H1 (cell line): Measurements from ENCODE around the gene GYS2. TPM values are rescaled to one million over a fixed set of nuclear protein-coding genes. Genes with fewer than 3 reads are reported as not detected.

ENCODE experiments used
- CTCF ChIA-PET: fragments of 300-600 bp; sonication (Branson Sonifier 250); formaldehyde crosslinking; loops from one replicate; lab custom pipeline; 2021; ENCODE audit not compliant: partially characterized antibody; lab: Charles Lee
- POLR2A ChIA-PET: fragments of 300-600 bp; sonication (Branson Sonifier 250); formaldehyde crosslinking; loops from one replicate; lab custom pipeline; 2021; ENCODE audit warnings: inconsistent platforms; ENCODE audit not compliant: partially characterized antibody; lab: Charles Lee
- DNase-seq, 2 experiments: peaks; one replicate each; pipeline versions ENCODE4 v3.0.0 to v3.0.0-alpha.2; 2010 to 2022; ENCODE audit warnings: low spot score in 2 of 2, low read depth in 1 of 2, mixed read lengths in 1 of 2
- FAIRE-seq: peaks from 2 replicates; lab custom pipeline; 2011; peaks lifted over from hg19 to GRCh38; lab: Jason Lieb, UNC
- H2AFZ ChIP-seq: 2 replicates; pipeline ENCODE4 v1.8.1; 2012; ENCODE audit warnings: low read length, inconsistent platforms
- H2AK5ac ChIP-seq: 2 replicates; pipeline ENCODE4 v1.6.1; 2013; ENCODE audit warnings: low read depth, low read length
- H2BK120ac ChIP-seq: replicated peaks from 2 replicates; pipeline ENCODE3; 2013; ENCODE audit warnings: low read depth, low read length, inconsistent platforms
- H2BK12ac ChIP-seq: 2 replicates; pipeline ENCODE4 v1.6.1; 2013; ENCODE audit warnings: low read depth, low read length
- H2BK15ac ChIP-seq: 2 replicates; pipeline ENCODE4 v1.6.1; 2013; ENCODE audit warnings: low read length
- H2BK20ac ChIP-seq: 2 replicates; pipeline ENCODE4 v1.6.1; 2013; ENCODE audit warnings: low read length
- H2BK5ac ChIP-seq: 2 replicates; pipeline ENCODE4 v1.6.1; 2013; ENCODE audit warnings: low read depth, low read length
- H3K14ac ChIP-seq: 2 replicates; pipeline ENCODE4 v1.6.1; 2013; ENCODE audit warnings: inconsistent platforms; ENCODE audit not compliant: insufficient read length
- H3K18ac ChIP-seq: 2 replicates; pipeline ENCODE4 v1.6.1; 2013; ENCODE audit warnings: low read length; ENCODE audit errors: extremely low read depth
- H3K23ac ChIP-seq: 2 replicates; pipeline ENCODE4 v1.6.1; 2013; ENCODE audit warnings: inconsistent platforms; ENCODE audit not compliant: insufficient read length
- H3K23me2 ChIP-seq: 2 replicates; pipeline ENCODE4 v1.6.1; 2013; ENCODE audit warnings: low read depth, low read length
- H3K27ac ChIP-seq: 2 replicates; pipeline ENCODE4 v1.6.1; 2011; ENCODE audit warnings: low read depth, low read length, inconsistent platforms
- H3K27me3 ChIP-seq, 4 experiments: replicated peaks in 1 of 4; 1 replicate in 1 of 4; 2 replicates in 3 of 4; pipeline versions ENCODE4 v1.6.1 to v1.8.1; 2011 to 2013; ENCODE audit warnings: low read length in 3 of 4, mild to moderate bottlenecking in 3 of 4, inconsistent platforms in 2 of 4, mixed read lengths in 2 of 4, moderate library complexity in 1 of 4; ENCODE audit not compliant: control insufficient read depth in 3 of 4, insufficient read depth in 3 of 4; ENCODE audit errors: extremely low read depth in 1 of 4
- H3K36me3 ChIP-seq, 4 experiments: 2 replicates each; pipeline versions ENCODE4 v1.6.1 to v1.8.1; 2011 to 2013; ENCODE audit warnings: mild to moderate bottlenecking in 4 of 4, low read length in 3 of 4, moderate library complexity in 2 of 4, control low read depth in 1 of 4, inconsistent platforms in 1 of 4; ENCODE audit not compliant: insufficient read depth in 4 of 4, control insufficient read depth in 2 of 4
- H3K4ac ChIP-seq: replicated peaks from 2 replicates; pipeline ENCODE3; 2013; ENCODE audit warnings: low read length, low read depth, mixed read lengths, inconsistent platforms; ENCODE audit not compliant: insufficient read length
- H3K4me1 ChIP-seq, 4 experiments: replicated peaks in 1 of 4; 1 replicate in 1 of 4; 2 replicates in 3 of 4; pipeline versions ENCODE4 v1.6.1 to v1.8.1; 2011 to 2013; ENCODE audit warnings: low read length in 3 of 4, inconsistent platforms in 2 of 4, mixed read lengths in 1 of 4; ENCODE audit not compliant: insufficient read depth in 4 of 4, control insufficient read depth in 3 of 4
- H3K4me2 ChIP-seq, 2 experiments: 2 replicates each; pipeline versions ENCODE4 v1.6.1 to v1.8.1; 2011 to 2013; ENCODE audit warnings: low read depth in 2 of 2, low read length in 2 of 2, control low read depth in 1 of 2, inconsistent platforms in 1 of 2, mild to moderate bottlenecking in 1 of 2; ENCODE audit not compliant: insufficient read depth in 1 of 2
- H3K4me3 ChIP-seq, 4 experiments: fragments of 200-600, 300-600 bp in 1 of 4; sonication (generic), shearing (Covaris generic), sonication (Bioruptor Twin) in 1 of 4; 2 replicates each; pipeline versions ENCODE4 v1.5.1 to v1.8.1; 2011 to 2016; ENCODE audit warnings: low read length in 4 of 4, low read depth in 3 of 4, control low read depth in 2 of 4, inconsistent platforms in 2 of 4, mild to moderate bottlenecking in 2 of 4, mixed read lengths in 1 of 4, moderate library complexity in 1 of 4; ENCODE audit not compliant: insufficient read depth in 2 of 4; ENCODE audit errors: extremely low read depth in 1 of 4
- H3K56ac ChIP-seq: replicated peaks from 2 replicates; pipeline ENCODE3; 2013; ENCODE audit warnings: low read depth, mild to moderate bottlenecking, mixed read lengths, low read length, inconsistent platforms; ENCODE audit not compliant: insufficient read length
- H3K79me1 ChIP-seq: 2 replicates; pipeline ENCODE4 v1.6.1; 2013; ENCODE audit warnings: low read depth, low read length, control low read depth
- H3K79me2 ChIP-seq, 2 experiments: 2 replicates each; pipeline versions ENCODE4 v1.6.1 to v1.8.1; 2012 to 2013; ENCODE audit warnings: low read length in 2 of 2, mild to moderate bottlenecking in 2 of 2, inconsistent platforms in 1 of 2; ENCODE audit not compliant: insufficient read depth in 2 of 2, control insufficient read depth in 1 of 2
- H3K9ac ChIP-seq, 4 experiments: replicated peaks in 1 of 4; 1 replicate in 1 of 4; 2 replicates in 3 of 4; pipeline versions ENCODE4 v1.6.1 to v1.8.1; 2011 to 2013; ENCODE audit warnings: low read depth in 3 of 4, low read length in 3 of 4, control low read depth in 2 of 4, mild to moderate bottlenecking in 2 of 4, moderate library complexity in 2 of 4, inconsistent platforms in 1 of 4; ENCODE audit errors: extremely low read depth in 1 of 4
- H3K9me3 ChIP-seq, 2 experiments: 2 replicates each; pipeline versions ENCODE4 v1.6.1 to v1.8.1; 2012 to 2013; ENCODE audit warnings: mild to moderate bottlenecking in 2 of 2, moderate library complexity in 2 of 2, control low read depth in 1 of 2, inconsistent platforms in 1 of 2, low read depth in 1 of 2, low read length in 1 of 2, mixed read lengths in 1 of 2; ENCODE audit not compliant: insufficient read depth in 2 of 2
- H4K20me1 ChIP-seq, 2 experiments: replicated peaks in 1 of 2; 2 replicates each; pipeline versions ENCODE3 to v1.8.1; 2011 to 2013; ENCODE audit warnings: inconsistent platforms in 2 of 2, low read length in 2 of 2, mild to moderate bottlenecking in 1 of 2; ENCODE audit not compliant: insufficient read depth in 2 of 2, control insufficient read depth in 1 of 2
- H4K5ac ChIP-seq: 2 replicates; pipeline ENCODE4 v1.6.1; 2013; ENCODE audit warnings: low read length, low read depth, mixed read lengths, inconsistent platforms; ENCODE audit not compliant: insufficient read length
- H4K8ac ChIP-seq: 2 replicates; pipeline ENCODE4 v1.8.0; 2013; ENCODE audit warnings: mild to moderate bottlenecking, moderate library complexity, low read length, inconsistent platforms; ENCODE audit not compliant: insufficient read depth; ENCODE audit errors: extremely low read depth
- H4K91ac ChIP-seq: replicated peaks from 2 replicates; pipeline ENCODE3; 2013; ENCODE audit warnings: low read length, mixed read lengths, inconsistent platforms; ENCODE audit not compliant: insufficient read length
- ASH2L ChIP-seq: fragments of 200-600, 300-600 bp; sonication (generic); IDR thresholded peaks from one replicate; pipeline ENCODE4 v1.7.1; 2017; ENCODE audit warnings: low read length
- ATF3 ChIP-seq: IDR thresholded peaks from 2 replicates; pipeline ENCODE4 v1.6.1; 2011; ENCODE audit warnings: low read depth, mild to moderate bottlenecking, low read length; ENCODE audit not compliant: insufficient read depth
- BACH1 ChIP-seq: IDR thresholded peaks from 2 replicates; pipeline ENCODE4 v1.6.1; 2012; ENCODE audit warnings: low read length, improper control_type of control experiment
- BCL11A ChIP-seq, 2 experiments: IDR thresholded peaks; one replicate each; pipeline ENCODE4 v1.6.1; 2011; ENCODE audit warnings: low read depth in 2 of 2, low read length in 2 of 2, mild to moderate bottlenecking in 2 of 2
- CBX8 ChIP-seq: fragments of 300-800, 300-1000 bp; sonication (generic); IDR thresholded peaks from 2 replicates; pipeline ENCODE4 v1.7.1; 2016; ENCODE audit warnings: low read depth, low read length, borderline replicate concordance
- EZH2 ChIP-seq: fragments of 200-600 bp; sonication (generic); IDR thresholded peaks from 2 replicates; pipeline ENCODE4 v1.7.1; 2012; ENCODE audit warnings: low read depth, mild to moderate bottlenecking, moderate library complexity, low read length, inconsistent platforms; ENCODE audit not compliant: severe bottlenecking
- FOSL1 ChIP-seq: IDR thresholded peaks from 2 replicates; pipeline ENCODE4 v1.6.1; 2011; ENCODE audit warnings: mild to moderate bottlenecking, low read depth, low read length, moderate library complexity; ENCODE audit not compliant: insufficient read depth
- NRF1 ChIP-seq: IDR thresholded peaks from 2 replicates; pipeline ENCODE4 v1.6.1; 2011; ENCODE audit warnings: mild to moderate bottlenecking, low read depth, low read length, improper control_type of control experiment
- PHF8 ChIP-seq: fragments of 200-600 bp; sonication (generic); conservative IDR thresholded peaks from 2 replicates; pipeline ENCODE4 v1.7.1; 2012; ENCODE audit warnings: low read depth, mild to moderate bottlenecking, inconsistent platforms, low read length, moderate library complexity
- POU5F1 ChIP-seq: IDR thresholded peaks from 2 replicates; pipeline ENCODE4 v1.6.1; 2011; ENCODE audit warnings: low read depth, mild to moderate bottlenecking, low read length, moderate library complexity
- RAD21 ChIP-seq, 2 experiments: IDR thresholded peaks in 1 of 2; conservative IDR thresholded peaks in 1 of 2; 2 replicates each; pipeline ENCODE4 v1.6.1; 2011; ENCODE audit warnings: low read depth in 2 of 2, low read length in 2 of 2, improper control_type of control experiment in 1 of 2, inconsistent platforms in 1 of 2, mild to moderate bottlenecking in 1 of 2, moderate library complexity in 1 of 2
- RXRA ChIP-seq: IDR thresholded peaks from 2 replicates; pipeline ENCODE4 v1.6.1; 2011; ENCODE audit warnings: low read depth, mild to moderate bottlenecking, low read length, moderate library complexity; ENCODE audit not compliant: insufficient read depth
- SP1 ChIP-seq: IDR thresholded peaks from 2 replicates; pipeline ENCODE4 v1.6.1; 2011; ENCODE audit warnings: low read depth, low read length
- SUZ12 ChIP-seq: fragments of 200-600 bp; sonication (generic); IDR thresholded peaks from 2 replicates; pipeline ENCODE4 v1.6.1; 2012; ENCODE audit warnings: mild to moderate bottlenecking, inconsistent platforms, low read length, moderate library complexity, mixed read lengths
- WGBS, 2 experiments: shearing (Covaris generic) in 1 of 2; methylation state at CpG; one replicate each; pipeline versions ENCODE4 v1.1.6 to v1.1.7; 2013 to 2015; ENCODE audit warnings: low lambda C conversion rate in 2 of 2, mixed read lengths in 2 of 2, inconsistent platforms in 1 of 2, low coverage in 1 of 2, missing lambda C conversion rate in 1 of 2; ENCODE audit not compliant: insufficient replicate concordance in 2 of 2, insufficient coverage in 1 of 2, insufficient read length in 1 of 2; ENCODE audit errors: extremely low coverage in 1 of 2, missing lambda C conversion rate in 1 of 2; 5-methylcytosine and 5-hydroxymethylcytosine counted together
- polyA plus RNA-seq, 7 experiments: library from polyadenylated mRNA; depleted of rRNA in 3 of 7; stranded (reverse) in 5 of 7; unstranded in 2 of 7; fragments of >200 nt in 5 of 7; fragments of 200-250 nt in 2 of 7; gene quantifications; 1 replicate in 5 of 7; 2 replicates in 1 of 7; 4 replicates in 1 of 7; pipeline versions ENCODE4 v1.2.1 to v1.2.3, GENCODE V29; 2011 to 2013; ENCODE audit warnings: missing spikeins in 2 of 7, mixed read lengths in 2 of 7
- total RNA-seq: library from RNA; stranded (reverse); fragmentation: NEBNext Ultra II Directional; extraction: Animal tissue kit (Norgen Biotek cat#: 25700); gene quantifications from 2 replicates; pipeline ENCODE4 v1.2.1, GENCODE V29; 2021

GYS2 gene
- total and polyA plus RNA-seq, 2 of the 8 experiments (the other 6 are each of a cell fraction or from before 2014, with no cell fraction given) = not detected

GRCh38 chr12:21505888-21506287, 98.8 kb downstream of the GYS2 start:
- Histone ChIP-seq H3K79me1 (peaks cover 4% of the 10 kb centered on the region; the same call in 1 of the 2 replicates), H2BK5ac (no peak overlapping the region), H3K36me3 (peaks cover 0 to 13% (median 5%) of the 10 kb centered on the region in 4 experiments; a peak in 2 of 8 replicates), H2AFZ (no peak overlapping the region), H4K5ac (no peak overlapping the region), H3K14ac (no peak overlapping the region), H3K4ac (no peak overlapping the region), H3K27ac (no peak overlapping the region), H2AK5ac (no peak overlapping the region), H3K4me3 (no peak overlapping the region), H3K4me1 (no peaks in the 10 kb centered on the region), H2BK12ac (no peak overlapping the region), H2BK20ac (no peak overlapping the region), H4K20me1 (peaks cover 0 to 2% of the 10 kb centered on the region in 2 experiments), H2BK15ac (no peak overlapping the region), H3K4me2 (no peak overlapping the region), H3K9me3 (no peaks in the 10 kb centered on the region), H3K56ac (no peak overlapping the region), H3K23ac (no peak overlapping the region), H2BK120ac (no peak overlapping the region), H3K9ac (no peak overlapping the region), H4K91ac (no peak overlapping the region), H3K79me2 (peaks cover 9 to 52% of the 10 kb centered on the region in 2 experiments; a peak in 3 of 4 replicates), H3K18ac (no peak overlapping the region), H3K27me3 (no peaks in the 10 kb centered on the region), H4K8ac (no peak overlapping the region), H3K23me2 (peaks cover 4% of the 10 kb centered on the region; the same call in 1 of the 2 replicates)
- FAIRE-seq (no peak), DNase-seq (no peak)
- ChIA-PET POLR2A (no interaction called here), CTCF (interaction anchor here (1.1 kb wide), 1 partner anchor 105 kb away, joined by 3 read pairs; no protein-coding TSS in a partner anchor)
- no peak for TF ChIP-seq BCL11A (IDR thresholded peaks at IDR 0.05; ENCODE audit: low read depth in 2 of 2, low read length in 2 of 2)
- TF ChIP-seq ATF3 = no peak
- no peak for TF ChIP-seq BACH1
- no peak for TF ChIP-seq EZH2
- TF ChIP-seq RAD21 (IDR thresholded peaks at IDR 0.05 in 1 of 2, conservative IDR thresholded peaks at IDR 0.05 in 1 of 2; ENCODE audit: low read depth in 2 of 2, low read length in 2 of 2) = no peak
- TF ChIP-seq ASH2L = no peak
- no peak for TF ChIP-seq NRF1
- no peak for TF ChIP-seq POU5F1
- no peak for TF ChIP-seq RXRA
- TF ChIP-seq FOSL1 = no peak
- no peak for TF ChIP-seq SP1
- no peak for TF ChIP-seq SUZ12
- no peak for TF ChIP-seq PHF8
- no peak for TF ChIP-seq CBX8
- WGBS, 2 experiments = 75% methylated on average over 2 of the region's 2 CpGs; no CpG with 5 or more reads in 1 of the 2 experiments
